ENCODE results near the gene IMPG2. TPM values are rescaled to one million over a fixed set of nuclear protein-coding genes. Genes with fewer than 3 reads are reported as not detected.

IMPG2 gene
- total RNA-seq, 2 experiments from 2014 or later = 0.45 to 0.66 TPM

DNA sequence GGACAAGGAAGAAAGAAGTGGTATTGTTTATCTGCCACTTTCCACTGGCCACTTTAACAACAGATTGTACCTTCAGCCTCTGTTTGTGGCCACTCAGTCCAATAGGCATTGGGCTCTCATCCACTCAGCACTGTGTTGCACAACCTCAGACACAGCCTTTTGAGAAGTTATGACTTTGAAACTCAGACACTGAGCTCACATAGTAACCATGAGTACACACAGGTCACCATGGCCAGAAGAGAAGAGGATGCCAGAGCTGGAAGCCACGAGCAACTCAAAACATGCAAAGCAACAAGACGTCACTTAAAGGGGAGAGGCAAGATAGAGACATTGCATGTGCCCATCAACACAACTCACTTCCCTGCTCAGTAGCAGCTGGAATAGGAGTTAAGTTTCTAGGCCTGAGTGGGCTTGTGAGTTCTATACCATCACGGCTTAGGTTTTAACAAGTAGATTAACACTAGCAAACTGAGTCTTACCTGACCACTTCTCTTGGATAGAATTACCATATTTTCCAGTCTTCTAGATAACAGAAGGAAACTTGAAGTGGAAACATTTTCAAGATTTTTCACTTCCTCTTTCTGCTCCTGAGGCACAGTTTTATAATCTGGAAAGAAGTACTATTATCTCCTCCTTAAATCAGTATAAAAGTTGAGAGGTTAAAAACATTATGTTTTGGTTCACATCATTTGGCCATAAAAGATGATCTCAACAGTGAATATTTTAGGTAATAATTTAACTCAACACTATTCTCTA lies 103.5 kb downstream of the IMPG2 start:
- TF ChIP-seq, protein P1, sequence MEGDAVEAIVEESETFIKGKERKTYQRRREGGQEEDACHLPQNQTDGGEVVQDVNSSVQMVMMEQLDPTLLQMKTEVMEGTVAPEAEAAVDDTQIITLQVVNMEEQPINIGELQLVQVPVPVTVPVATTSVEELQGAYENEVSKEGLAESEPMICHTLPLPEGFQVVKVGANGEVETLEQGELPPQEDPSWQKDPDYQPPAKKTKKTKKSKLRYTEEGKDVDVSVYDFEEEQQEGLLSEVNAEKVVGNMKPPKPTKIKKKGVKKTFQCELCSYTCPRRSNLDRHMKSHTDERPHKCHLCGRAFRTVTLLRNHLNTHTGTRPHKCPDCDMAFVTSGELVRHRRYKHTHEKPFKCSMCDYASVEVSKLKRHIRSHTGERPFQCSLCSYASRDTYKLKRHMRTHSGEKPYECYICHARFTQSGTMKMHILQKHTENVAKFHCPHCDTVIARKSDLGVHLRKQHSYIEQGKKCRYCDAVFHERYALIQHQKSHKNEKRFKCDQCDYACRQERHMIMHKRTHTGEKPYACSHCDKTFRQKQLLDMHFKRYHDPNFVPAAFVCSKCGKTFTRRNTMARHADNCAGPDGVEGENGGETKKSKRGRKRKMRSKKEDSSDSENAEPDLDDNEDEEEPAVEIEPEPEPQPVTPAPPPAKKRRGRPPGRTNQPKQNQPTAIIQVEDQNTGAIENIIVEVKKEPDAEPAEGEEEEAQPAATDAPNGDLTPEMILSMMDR (IDR thresholded peaks at IDR 0.05) = no peak
- no peak overlapping the region for H3K4me3 Mint-ChIP-seq
- Histone ChIP-seq H3K27me3 (ENCODE audit: control insufficient read depth in 1 of 2, insufficient read depth in 2 of 2, low read length in 2 of 2) (no peaks in the 10 kb centered on the region), H3K9me3 (ENCODE audit: control insufficient read depth in 1 of 2, insufficient read depth in 1 of 2, low read length in 2 of 2) (peaks cover 0 to 13% of the 10 kb centered on the region in 2 experiments), H3K27ac (ENCODE audit: low read depth in 1 of 2, low read length in 2 of 2) (no peak overlapping the region), H3K36me3 (ENCODE audit: insufficient read depth, low read length) (no peaks in the 10 kb centered on the region), H3K4me1 (ENCODE audit: insufficient read depth, low read length) (no peaks in the 10 kb centered on the region), H3K4me3 (ENCODE audit: low read length) (no peak overlapping the region)
- ChIA-PET POLR2A (no interaction called here), CTCF (no interaction called here)
- H3K27me3 Mint-ChIP-seq = no peaks in the 10 kb centered on the region
- intact Hi-C loops (cut with DNase I, micrococcal nuclease) = no loop called here
- no peaks in the 10 kb centered on the region for H3K4me1 Mint-ChIP-seq (ENCODE audit: low read depth)
- ATAC-seq (ENCODE audit: poor library complexity) (no peak), DNase-seq (no peak)
- no peaks in the 10 kb centered on the region for H3K9me3 Mint-ChIP-seq
- H3K36me3 Mint-ChIP-seq (ENCODE audit: low read depth) = no peaks in the 10 kb centered on the region
- H3K27ac Mint-ChIP-seq = no peak overlapping the region

DNA sequence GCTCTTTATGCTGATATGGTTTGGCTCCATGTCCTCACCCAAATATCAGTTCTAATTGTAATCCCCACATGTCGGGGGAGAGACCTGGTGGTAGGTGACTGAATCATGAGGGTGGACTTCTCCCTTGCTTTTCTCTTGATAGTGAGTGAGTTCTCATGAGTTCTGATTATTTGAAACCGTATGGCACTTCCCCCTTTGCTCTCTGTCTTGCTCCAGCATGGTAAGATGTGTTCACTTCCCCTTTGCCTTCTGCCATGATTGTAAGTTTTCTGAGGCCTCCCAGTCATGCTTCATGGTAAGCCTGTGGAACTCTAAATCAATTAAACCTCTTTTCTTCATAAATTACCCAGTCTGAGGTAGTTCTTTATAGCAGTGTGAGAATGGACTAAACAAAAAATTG lies 107.6 kb downstream of the IMPG2 start:
- ChIA-PET CTCF (no interaction called here), POLR2A (no interaction called here)
- peaks cover 0 to 9% of the 10 kb centered on the region in 2 experiments for H3K9me3 ChIP-seq (ENCODE audit: control insufficient read depth in 1 of 2, insufficient read depth in 1 of 2, low read length in 2 of 2)
- no peak for ATAC-seq (ENCODE audit: poor library complexity)
- H3K4me3 ChIP-seq (ENCODE audit: low read length) = no peak overlapping the region
- H3K27me3 ChIP-seq (ENCODE audit: control insufficient read depth in 1 of 2, insufficient read depth in 2 of 2, low read length in 2 of 2) = no peaks in the 10 kb centered on the region
- no peaks in the 10 kb centered on the region for H3K4me1 ChIP-seq (ENCODE audit: insufficient read depth, low read length)
- Mint-ChIP-seq H3K27me3 (peaks cover 9% of the 10 kb centered on the region), H3K4me1 (ENCODE audit: low read depth) (no peaks in the 10 kb centered on the region), H3K9me3 (no peaks in the 10 kb centered on the region), H3K4me3 (no peak overlapping the region), H3K36me3 (ENCODE audit: low read depth) (no peaks in the 10 kb centered on the region), H3K27ac (no peak overlapping the region)
- TF ChIP-seq, protein P1 (IDR thresholded peaks at IDR 0.05) = no peak
- intact Hi-C loops (cut with DNase I, micrococcal nuclease) = no loop called here
- no peaks in the 10 kb centered on the region for H3K36me3 ChIP-seq (ENCODE audit: insufficient read depth, low read length)
- DNase-seq = no peak
- H3K27ac ChIP-seq (ENCODE audit: low read depth in 1 of 2, low read length in 2 of 2) = no peak overlapping the region

DNA sequence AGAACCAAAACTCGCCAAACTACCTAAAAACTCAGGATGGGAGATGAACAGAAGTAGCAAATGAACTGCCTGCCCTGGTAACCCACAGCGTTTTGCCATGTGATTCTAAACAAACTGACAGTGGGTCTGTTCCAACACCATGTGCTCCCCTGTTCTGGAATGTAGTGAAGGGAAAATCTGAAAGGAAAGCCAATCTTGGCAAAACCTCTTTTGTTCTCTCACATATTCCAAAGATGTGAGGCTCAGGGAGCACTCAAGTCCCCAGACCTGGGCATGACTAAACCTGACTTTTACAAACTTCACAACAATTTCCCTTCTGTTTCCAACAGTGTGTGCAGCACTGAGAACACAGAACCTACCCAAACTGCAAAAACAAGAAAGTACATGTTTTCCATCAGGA lies 116.1 kb downstream of the IMPG2 start:
- DNase-seq = no peak
- intact Hi-C loops (cut with DNase I, micrococcal nuclease) = no loop called here
- Histone ChIP-seq H3K27me3 (ENCODE audit: control insufficient read depth in 1 of 2, insufficient read depth in 2 of 2, low read length in 2 of 2) (peaks cover 4 to 5% of the 10 kb centered on the region in 2 experiments), H3K36me3 (ENCODE audit: insufficient read depth, low read length) (no peaks in the 10 kb centered on the region), H3K27ac (ENCODE audit: low read depth in 1 of 2, low read length in 2 of 2) (no peak overlapping the region), H3K4me1 (ENCODE audit: insufficient read depth, low read length) (no peaks in the 10 kb centered on the region), H3K4me3 (ENCODE audit: low read length) (no peak overlapping the region), H3K9me3 (ENCODE audit: control insufficient read depth in 1 of 2, insufficient read depth in 1 of 2, low read length in 2 of 2) (no peaks in the 10 kb centered on the region)
- Mint-ChIP-seq H3K27me3 (peaks cover 48% of the 10 kb centered on the region), H3K9me3 (no peaks in the 10 kb centered on the region), H3K27ac (no peak overlapping the region), H3K4me3 (no peak overlapping the region), H3K36me3 (ENCODE audit: low read depth) (no peaks in the 10 kb centered on the region), H3K4me1 (ENCODE audit: low read depth) (no peaks in the 10 kb centered on the region)
- ChIA-PET CTCF (no interaction called here), POLR2A (no interaction called here)
- ATAC-seq (ENCODE audit: poor library complexity) = no peak
- TF ChIP-seq, protein P1 (IDR thresholded peaks at IDR 0.05) = no peak
